Vagina (tissue), 2 donors: ENCODE measurements around the gene ADGRF5. TPM values are rescaled to one million over a fixed set of nuclear protein-coding genes. Genes with fewer than 3 reads are reported as not detected.
"Not testable (repeated sequence)": the region's sequence is repeated elsewhere in the genome, so short reads cannot be mapped to it uniquely, and the experiment has no call there.

Experiments used
- DNase-seq, 2 donors: peaks; one replicate each; pipeline ENCODE4 v3.0.0-alpha.2; 2017; ENCODE audit errors: extremely low spot score in 2 of 2
- H3K27ac ChIP-seq: fragments of 200-600 bp; sonication (generic); one replicate; pipeline ENCODE4 v1.5.1; 2019
- H3K27me3 ChIP-seq: fragments of 200-600 bp; sonication (generic); one replicate; pipeline ENCODE4 v1.5.1; 2019
- H3K36me3 ChIP-seq, 2 donors: fragments of 200-600 bp; sonication (generic); one replicate each; pipeline ENCODE4 v1.5.1; 2017 to 2019
- H3K4me1 ChIP-seq: fragments of 200-600 bp; sonication (generic); one replicate; pipeline ENCODE4 v1.5.1; 2019
- H3K4me3 ChIP-seq, 2 donors: fragments of 200-600 bp; sonication (generic); 1 replicate in 1 of 2; 2 replicates in 1 of 2; pipeline ENCODE4 v1.5.1; 2016 to 2019
- H3K9me3 ChIP-seq: fragments of 200-600 bp; sonication (generic); one replicate; pipeline ENCODE4 v1.5.1; 2019
- POLR2A ChIP-seq, 2 donors: fragments of 450-650 bp; IDR thresholded peaks; one replicate each; pipeline ENCODE4 v1.6.1; 2017; ENCODE audit warnings: antibody characterized with exemption in 2 of 2, mild to moderate bottlenecking in 2 of 2, moderate library complexity in 2 of 2
- POLR2AphosphoS5 ChIP-seq, 2 donors: sonication (generic); formaldehyde crosslinking; IDR thresholded peaks; one replicate each; pipeline ENCODE4 v1.9.0; 2017; ENCODE audit warnings: antibody characterized with exemption in 2 of 2, mild to moderate bottlenecking in 2 of 2, low read depth in 1 of 2; ENCODE audit not compliant: insufficient read depth in 1 of 2
- intact Hi-C: fragments of 100-400 bp; cut with DNase I; formaldehyde crosslinking; loops from one replicate; pipeline ENCODE4 v1.15.1; 2023
- total RNA-seq: library from RNA; depleted of rRNA; stranded (reverse); fragments of >200 nt; gene quantifications from one replicate; pipeline ENCODE4 v1.2.3, GENCODE V29; 2016
- TF ChIP-seq, protein P1 (sequence below), 3 experiments: fragments of 450-650 bp in 2 of 3; fragments of 200-600 bp in 1 of 3; sonication (generic) in 1 of 3; IDR thresholded peaks; one replicate each; pipeline ENCODE4 v1.5.1; 2017 to 2019; ENCODE audit warnings: antibody characterized with exemption in 3 of 3, mild to moderate bottlenecking in 2 of 3, moderate library complexity in 2 of 3

ADGRF5 gene
- total RNA-seq, 1 donor from 2014 or later, result 10.3 TPM

DNA sequence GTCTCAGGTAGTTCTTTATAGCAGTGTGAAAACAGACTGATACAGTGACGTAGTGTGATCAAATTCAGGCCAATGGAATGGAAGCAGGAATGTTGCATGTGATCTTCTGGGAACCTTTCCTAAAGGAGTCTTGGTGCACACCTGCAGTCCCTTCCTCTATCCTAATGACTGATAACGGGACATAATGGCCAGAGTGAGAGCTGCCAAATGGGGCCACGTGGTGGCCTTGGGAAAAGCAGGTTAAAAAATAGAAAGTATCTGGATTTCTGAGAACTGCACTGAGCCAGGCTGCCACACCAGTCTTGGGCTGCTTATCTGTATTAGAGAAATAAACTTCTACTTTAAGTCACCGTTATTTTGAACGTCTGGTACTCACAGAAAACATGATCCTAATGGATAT lies 76.6 kb downstream of the ADGRF5 start:
- intact Hi-C loops, result loop anchor here (5.0 kb wide), 1 partner anchor 147 kb away; no protein-coding TSS in a partner anchor
- H3K4me1 ChIP-seq, result no peaks in the 10 kb centered on the region
- H3K36me3 ChIP-seq, result no peaks in the 10 kb centered on the region
- TF ChIP-seq POLR2A (IDR thresholded peaks at IDR 0.05) (no peak), POLR2AphosphoS5 (IDR thresholded peaks at IDR 0.05; ENCODE audit: insufficient read depth in 1 of 2, low read depth in 1 of 2) (no peak)
- TF ChIP-seq, protein P1, sequence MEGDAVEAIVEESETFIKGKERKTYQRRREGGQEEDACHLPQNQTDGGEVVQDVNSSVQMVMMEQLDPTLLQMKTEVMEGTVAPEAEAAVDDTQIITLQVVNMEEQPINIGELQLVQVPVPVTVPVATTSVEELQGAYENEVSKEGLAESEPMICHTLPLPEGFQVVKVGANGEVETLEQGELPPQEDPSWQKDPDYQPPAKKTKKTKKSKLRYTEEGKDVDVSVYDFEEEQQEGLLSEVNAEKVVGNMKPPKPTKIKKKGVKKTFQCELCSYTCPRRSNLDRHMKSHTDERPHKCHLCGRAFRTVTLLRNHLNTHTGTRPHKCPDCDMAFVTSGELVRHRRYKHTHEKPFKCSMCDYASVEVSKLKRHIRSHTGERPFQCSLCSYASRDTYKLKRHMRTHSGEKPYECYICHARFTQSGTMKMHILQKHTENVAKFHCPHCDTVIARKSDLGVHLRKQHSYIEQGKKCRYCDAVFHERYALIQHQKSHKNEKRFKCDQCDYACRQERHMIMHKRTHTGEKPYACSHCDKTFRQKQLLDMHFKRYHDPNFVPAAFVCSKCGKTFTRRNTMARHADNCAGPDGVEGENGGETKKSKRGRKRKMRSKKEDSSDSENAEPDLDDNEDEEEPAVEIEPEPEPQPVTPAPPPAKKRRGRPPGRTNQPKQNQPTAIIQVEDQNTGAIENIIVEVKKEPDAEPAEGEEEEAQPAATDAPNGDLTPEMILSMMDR (IDR thresholded peaks at IDR 0.05), result no peak
- no peak overlapping the region for H3K4me3 ChIP-seq
- DNase-seq, result no peak
- no peak overlapping the region for H3K27ac ChIP-seq
- peaks cover 3% of the 10 kb centered on the region for H3K9me3 ChIP-seq
- no peaks in the 10 kb centered on the region for H3K27me3 ChIP-seq

DNA sequence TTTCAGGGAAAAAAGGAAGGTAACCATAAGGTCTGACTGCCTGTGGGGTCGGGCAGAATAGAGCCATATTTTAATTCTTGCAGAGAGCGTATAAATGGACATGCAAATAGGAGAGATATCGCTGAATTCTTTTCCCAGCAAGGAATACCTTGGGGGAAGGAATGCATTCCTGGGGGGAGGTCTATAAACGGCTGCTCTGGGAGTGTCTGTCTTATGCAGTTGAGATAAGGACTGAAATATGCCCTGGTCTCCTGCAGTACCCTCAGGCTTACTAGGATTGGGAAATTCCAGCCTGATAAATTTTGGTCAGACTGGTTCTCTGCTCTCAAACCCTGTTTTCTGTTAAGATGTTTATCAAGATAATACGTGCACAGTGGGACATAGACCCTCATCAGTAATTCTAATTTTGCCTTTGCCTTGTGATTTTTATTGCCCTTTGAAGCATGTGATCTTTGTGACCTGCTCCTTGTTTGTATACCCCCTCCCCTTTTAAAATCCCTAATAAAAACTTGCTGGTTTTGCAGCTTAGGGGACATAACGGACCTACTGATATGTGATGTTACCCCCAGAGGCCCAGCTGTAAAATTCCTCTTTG lies 79.4 kb downstream of the ADGRF5 start:
- H3K9me3 ChIP-seq, DNase-seq, intact Hi-C loops, H3K4me3 ChIP-seq, H3K27ac ChIP-seq, H3K27me3 ChIP-seq, H3K4me1 ChIP-seq, H3K36me3 ChIP-seq: not testable (repeated sequence)

DNA sequence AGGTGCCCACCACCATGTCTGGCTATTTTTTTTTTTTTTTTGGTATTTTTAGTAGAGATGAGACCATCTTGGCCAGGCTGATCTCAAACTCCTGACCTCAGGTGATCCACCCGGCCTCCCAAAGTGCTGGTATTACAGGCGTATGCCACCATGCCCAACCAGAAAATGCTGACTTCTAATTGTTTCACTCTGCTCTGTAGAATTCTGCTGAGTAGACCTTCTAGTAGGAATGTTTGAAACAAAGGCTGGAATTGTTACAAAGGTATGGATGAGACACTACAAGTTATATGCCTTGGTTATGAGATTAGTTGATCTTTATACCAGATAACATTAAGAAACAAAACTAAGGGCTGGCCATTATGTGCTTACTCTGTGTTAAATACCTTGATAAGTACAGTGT lies 83.7 kb downstream of the ADGRF5 start:
- Histone ChIP-seq H3K4me3 (no peak overlapping the region), H3K4me1 (no peaks in the 10 kb centered on the region), H3K9me3 (peaks cover 3% of the 10 kb centered on the region), H3K27me3 (no peaks in the 10 kb centered on the region), H3K36me3 (no peaks in the 10 kb centered on the region), H3K27ac (no peak overlapping the region)
- no peak for DNase-seq
- intact Hi-C loops, result no loop called here
- TF ChIP-seq, protein P1 (IDR thresholded peaks at IDR 0.05), result no peak
- no peak for TF ChIP-seq POLR2A (IDR thresholded peaks at IDR 0.05)
- TF ChIP-seq POLR2AphosphoS5 (IDR thresholded peaks at IDR 0.05; ENCODE audit: insufficient read depth in 1 of 2, low read depth in 1 of 2), result no peak

DNA sequence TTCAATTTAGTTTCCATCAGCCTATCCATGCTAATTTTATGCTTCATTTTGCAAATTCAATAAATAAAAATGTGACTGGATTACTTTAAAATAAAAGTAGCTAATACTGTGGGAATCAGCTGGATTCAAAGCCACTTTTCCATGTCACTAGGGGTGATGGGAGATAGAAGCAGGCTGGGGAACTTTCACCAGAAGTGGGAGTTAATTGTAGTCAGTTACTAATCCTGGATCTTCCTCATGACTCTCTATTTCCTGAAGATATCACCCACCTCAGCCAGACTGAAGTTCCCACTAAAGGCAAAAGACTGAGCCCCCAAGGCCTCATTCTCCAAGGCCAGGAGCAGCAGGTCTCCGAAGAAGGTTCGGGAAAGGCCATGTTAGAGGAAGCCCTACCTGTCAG lies 86.7 kb downstream of the ADGRF5 start:
- H3K4me1 ChIP-seq, H3K36me3 ChIP-seq, intact Hi-C loops, H3K27ac ChIP-seq, H3K27me3 ChIP-seq, H3K9me3 ChIP-seq, DNase-seq, H3K4me3 ChIP-seq: not testable (repeated sequence)

DNA sequence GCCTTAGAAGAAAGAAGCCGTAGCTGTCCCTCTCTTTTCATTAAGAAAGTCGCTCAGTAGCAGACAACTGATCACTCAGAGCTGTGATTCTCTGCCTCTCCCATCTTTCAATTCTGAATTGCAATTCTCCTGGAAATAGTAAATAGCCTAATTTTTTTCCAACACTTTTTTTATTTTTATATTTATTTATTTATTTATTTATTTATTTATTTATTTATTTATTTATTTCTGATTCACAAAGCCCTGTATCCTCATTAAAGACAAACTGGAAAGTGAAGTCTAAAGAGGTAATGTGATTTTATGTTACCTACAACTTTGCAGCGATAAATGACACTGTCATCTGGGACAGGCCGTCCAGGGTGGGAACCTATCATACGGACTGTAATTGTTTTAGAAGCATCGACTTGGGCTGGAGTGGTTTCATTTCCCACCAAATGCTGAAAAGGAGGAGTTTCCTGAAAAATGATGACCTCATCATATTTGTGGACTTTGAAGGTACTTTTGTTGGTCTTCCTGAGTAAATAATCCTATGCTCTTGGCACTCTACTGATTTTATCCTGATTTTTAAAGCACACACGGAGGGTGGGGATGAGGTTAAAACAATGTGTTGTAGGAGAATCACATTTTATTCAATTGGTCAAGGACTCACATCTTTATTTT lies 87.4 kb downstream of the ADGRF5 start:
- H3K27me3 ChIP-seq, H3K27ac ChIP-seq, intact Hi-C loops, H3K4me3 ChIP-seq, H3K36me3 ChIP-seq, DNase-seq, H3K4me1 ChIP-seq, H3K9me3 ChIP-seq: not testable (repeated sequence)

DNA sequence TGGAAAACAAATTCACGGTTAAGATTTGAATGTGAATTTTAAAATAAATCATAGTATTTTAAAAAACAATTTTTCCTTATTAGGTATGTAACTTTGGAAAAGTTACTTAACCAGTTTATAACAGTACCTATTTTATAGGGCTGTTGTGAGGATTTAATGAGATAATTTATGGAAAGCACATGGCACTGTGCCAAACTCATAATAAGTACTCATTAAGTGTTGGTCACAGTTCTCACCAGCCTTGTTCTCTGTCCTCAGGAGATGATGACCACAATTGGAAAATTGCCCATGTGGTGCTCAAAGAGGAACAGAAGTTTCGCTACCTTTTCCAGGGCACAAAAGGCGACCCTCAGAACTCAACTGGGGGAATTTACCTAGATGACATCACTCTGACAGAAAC lies 88.9 kb downstream of the ADGRF5 start:
- no peaks in the 10 kb centered on the region for H3K27me3 ChIP-seq
- no peak overlapping the region for H3K4me3 ChIP-seq
- no peaks in the 10 kb centered on the region for H3K9me3 ChIP-seq
- H3K27ac ChIP-seq, result no peak overlapping the region
- H3K4me1 ChIP-seq, result no peaks in the 10 kb centered on the region
- intact Hi-C loops, result no loop called here
- no peaks in the 10 kb centered on the region for H3K36me3 ChIP-seq
- no peak for TF ChIP-seq POLR2AphosphoS5 (IDR thresholded peaks at IDR 0.05; ENCODE audit: insufficient read depth in 1 of 2, low read depth in 1 of 2)
- TF ChIP-seq, protein P1 (IDR thresholded peaks at IDR 0.05), result no peak
- no peak for TF ChIP-seq POLR2A (IDR thresholded peaks at IDR 0.05)
- DNase-seq, result no peak
